H1 (cell line): Measurements from ENCODE around the gene TGFB1I1. TPM values are rescaled to one million over a fixed set of nuclear protein-coding genes. Genes with fewer than 3 reads are reported as not detected.

ENCODE experiments used
- CHD7 ChIP-seq: fragments of 300-600 bp; sonication (generic); IDR thresholded peaks from 2 replicates; pipeline ENCODE4 v1.7.1; 2012; ENCODE audit warnings: low read length, moderate library complexity, mild to moderate bottlenecking, inconsistent platforms; ENCODE audit not compliant: insufficient replicate concordance
- FOSL1 ChIP-seq: IDR thresholded peaks from 2 replicates; pipeline ENCODE4 v1.6.1; 2011; ENCODE audit warnings: mild to moderate bottlenecking, low read depth, low read length, moderate library complexity; ENCODE audit not compliant: insufficient read depth
- JUND ChIP-seq: IDR thresholded peaks from 2 replicates; pipeline ENCODE4 v1.6.1; 2011; ENCODE audit warnings: mild to moderate bottlenecking, improper control_type of control experiment, low read length
- TBP ChIP-seq: IDR thresholded peaks from 2 replicates; pipeline ENCODE4 v1.6.1; 2011; ENCODE audit warnings: low read depth, low read length, improper control_type of control experiment
- TEAD4 ChIP-seq: IDR thresholded peaks from 2 replicates; pipeline ENCODE4 v1.6.1; 2012; ENCODE audit warnings: low read depth, low read length, inconsistent platforms, mixed read lengths
- polyA plus RNA-seq, 7 experiments: library from polyadenylated mRNA; depleted of rRNA in 3 of 7; stranded (reverse) in 5 of 7; unstranded in 2 of 7; fragments of >200 nt in 5 of 7; fragments of 200-250 nt in 2 of 7; gene quantifications; 1 replicate in 5 of 7; 2 replicates in 1 of 7; 4 replicates in 1 of 7; pipeline versions ENCODE4 v1.2.1 to v1.2.3, GENCODE V29; 2011 to 2013; ENCODE audit warnings: missing spikeins in 2 of 7, mixed read lengths in 2 of 7
- total RNA-seq: library from RNA; stranded (reverse); fragmentation: NEBNext Ultra II Directional; extraction: Animal tissue kit (Norgen Biotek cat#: 25700); gene quantifications from 2 replicates; pipeline ENCODE4 v1.2.1, GENCODE V29; 2021

The TGFB1I1 gene
- total and polyA plus RNA-seq, 2 of the 8 experiments (the other 6 are each of a cell fraction or from before 2014, with no cell fraction given): 5.6 to 5.8 TPM

- TF ChIP-seq CHD7: no peak
- TF ChIP-seq TEAD4: no peak
- TF ChIP-seq JUND: no peak
- TF ChIP-seq TBP: no peak
- no peak for TF ChIP-seq FOSL1
These were observed 12.7 kb downstream of the TGFB1I1 start (continued) for GRCh38 chr16:31484491-31485171.
